ENCODE measurements around the gene NYNRIN.
"Not testable (repeated sequence)": the region's sequence is repeated elsewhere in the genome, so short reads cannot be mapped to it uniquely, and the experiment has no call there.

NYNRIN gene

GRCh38 chr14:24398653-24399446, at the start of gene NYNRIN:
Gene NYNRIN, plus strand, starts transcription at chr14:24399003. Its CDS starts 244 bp downstream, at chr14:24399247.
- DNase-seq = peak; percentile 84

- no peak for DNase-seq
Observed at GRCh38 chr14:24349742-24350141, 49.1 kb upstream of the NYNRIN start.

GRCh38 chr14:24351517-24351916, 47.3 kb upstream of the NYNRIN start:
- peak; percentile 40 for DNase-seq

GRCh38 chr14:24353559-24354481, 45.0 kb upstream of the NYNRIN start:
- DNase-seq = no peak

- DNase-seq = not testable (repeated sequence)
Observed at GRCh38 chr14:24354482-24354825, 44.3 kb upstream of the NYNRIN start.

GRCh38 chr14:24355009-24355408, 43.8 kb upstream of the NYNRIN start:
- no peak for DNase-seq

GRCh38 chr14:24356208-24356607, 42.6 kb upstream of the NYNRIN start:
- no peak for DNase-seq

- no peak for DNase-seq
Observed at GRCh38 chr14:24360281-24360680, 38.5 kb upstream of the NYNRIN start.

GRCh38 chr14:24361326-24361725, 37.5 kb upstream of the NYNRIN start:
- DNase-seq = no peak

- DNase-seq = no peak
Observed at GRCh38 chr14:24362241-24362960, 36.4 kb upstream of the NYNRIN start.

GRCh38 chr14:24363401-24363800, 35.4 kb upstream of the NYNRIN start:
- DNase-seq = no peak

- no peak for DNase-seq
Observed at GRCh38 chr14:24364841-24365240, 34.0 kb upstream of the NYNRIN start.

- DNase-seq = peak; percentile 91
Observed at GRCh38 chr14:24365600-24366412, 33.0 kb upstream of the NYNRIN start.

GRCh38 chr14:24366413-24366720, 32.4 kb upstream of the NYNRIN start:
- DNase-seq = no peak

- DNase-seq = peak; percentile 96
Observed at GRCh38 chr14:24366721-24367513, 31.9 kb upstream of the NYNRIN start.

GRCh38 chr14:24367514-24368211, 31.1 kb upstream of the NYNRIN start, which contains the start of gene NFATC4:
Gene NFATC4, plus strand, starts transcription at chr14:24368184. Its CDS starts 157 bp downstream, at chr14:24368341.
- peak; percentile 95 for DNase-seq

GRCh38 chr14:24368212-24368561, 30.6 kb upstream of the NYNRIN start:
- peak; percentile 72 for DNase-seq

- DNase-seq = peak; percentile 89
Observed at GRCh38 chr14:24368562-24369252, 30.1 kb upstream of the NYNRIN start.

- no peak for DNase-seq
Observed at GRCh38 chr14:24369463-24369862, 29.3 kb upstream of the NYNRIN start.

Data from NCI-H82 (cell line).